ACC112 (cell line): ENCODE measurements around the gene INSIG1.

Experiments
- H2AFZ ChIP-seq: fragments of 200-600 bp; sonication (generic); one replicate; pipeline ENCODE4 v1.6.0; 2017; ENCODE audit warnings: antibody characterized with exemption, low read length; ENCODE audit not compliant: unreplicated experiment
- H3K27ac ChIP-seq: fragments of 200-600 bp; sonication (generic); 2 replicates; pipeline ENCODE4 v1.5.1; 2014; ENCODE audit warnings: low read depth, mild to moderate bottlenecking, antibody characterized with exemption, low read length, moderate library complexity
- H3K27me3 ChIP-seq: fragments of 200-600 bp; sonication (generic); 2 replicates; pipeline ENCODE4 v1.6.1; 2014; ENCODE audit warnings: mild to moderate bottlenecking, antibody characterized with exemption, low read length, moderate library complexity, mixed read lengths; ENCODE audit not compliant: insufficient read depth
- H3K36me3 ChIP-seq: fragments of 200-600 bp; sonication (generic); 2 replicates; pipeline ENCODE4 v1.6.1; 2016; ENCODE audit warnings: mild to moderate bottlenecking, antibody characterized with exemption, low read length, moderate library complexity, mixed read lengths; ENCODE audit not compliant: insufficient read depth
- H3K4me1 ChIP-seq: fragments of 200-600 bp; sonication (generic); one replicate; pipeline ENCODE4 v1.6.1; 2016; ENCODE audit warnings: low read length, mixed read lengths; ENCODE audit not compliant: insufficient read depth, unreplicated experiment, control insufficient read depth
- H3K4me3 ChIP-seq: fragments of 200-600 bp; sonication (generic); 2 replicates; pipeline ENCODE4 v1.5.1; 2014; ENCODE audit warnings: mild to moderate bottlenecking, low read depth, low read length
- H3K79me2 ChIP-seq: fragments of 200-600 bp; sonication (generic); one replicate; pipeline ENCODE4 v1.6.0; 2016; ENCODE audit warnings: low read length; ENCODE audit not compliant: control insufficient read depth, unreplicated experiment, insufficient read depth

INSIG1 gene

DNA sequence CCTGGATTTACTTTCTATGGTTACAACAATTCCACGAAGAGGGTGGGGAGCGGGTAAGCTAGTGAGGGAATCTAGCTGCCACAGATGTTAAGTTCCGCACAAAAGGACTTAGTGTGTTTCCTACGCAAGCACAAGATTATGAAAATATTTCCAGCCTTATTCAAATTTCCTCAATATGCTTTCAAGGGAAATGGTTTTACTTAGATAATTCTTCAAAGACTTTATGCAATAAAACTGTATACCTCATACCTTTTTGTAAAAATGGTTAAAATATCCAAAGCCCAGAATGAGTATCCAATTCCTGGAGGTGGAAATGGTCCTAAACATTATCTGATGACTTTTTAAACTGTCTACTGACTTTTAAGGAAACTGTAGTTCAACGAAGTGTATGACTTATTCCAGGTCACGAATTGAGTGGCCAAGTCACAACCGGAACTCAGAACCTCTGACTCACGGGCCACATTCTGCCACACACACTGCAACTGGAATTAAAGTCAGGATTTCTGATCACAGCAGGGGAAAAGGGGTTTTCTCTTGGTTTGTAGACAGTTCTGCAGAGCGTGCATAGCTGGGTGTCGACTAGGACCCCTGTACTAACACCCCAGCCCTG lies 20.2 kb upstream of the INSIG1 start:
- H2AFZ ChIP-seq, result no peak overlapping the region
- no peak overlapping the region for H3K27ac ChIP-seq
- H3K79me2 ChIP-seq, result no peaks in the 10 kb centered on the region
- H3K4me1 ChIP-seq, result peaks cover 6% of the 10 kb centered on the region
- no peaks in the 10 kb centered on the region for H3K36me3 ChIP-seq
- no peak overlapping the region for H3K4me3 ChIP-seq
- peaks cover 9% of the 10 kb centered on the region; the same call in 1 of the 2 replicates for H3K27me3 ChIP-seq

DNA sequence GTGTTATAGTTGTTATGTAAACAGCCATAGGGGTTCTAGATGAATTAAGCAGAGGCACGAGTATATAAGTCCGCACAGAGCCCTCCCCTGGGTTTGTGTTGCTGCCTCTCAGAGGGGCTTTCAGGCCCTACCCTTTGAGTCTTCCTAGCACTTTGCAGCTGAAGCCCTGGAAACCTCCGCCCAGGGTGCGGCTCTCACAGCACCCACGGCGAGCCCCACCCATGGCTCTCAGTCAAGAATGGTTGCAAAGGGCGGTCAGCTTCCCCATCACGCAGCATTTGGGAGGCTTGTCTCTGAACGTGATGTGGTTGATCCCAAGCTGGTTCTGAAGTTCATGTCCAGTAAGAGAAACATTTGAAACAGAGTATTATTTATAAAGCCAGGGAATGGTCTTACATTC lies 18.8 kb upstream of the INSIG1 start:
- Histone ChIP-seq H3K36me3 (no peaks in the 10 kb centered on the region), H3K4me3 (no peak overlapping the region), H3K79me2 (no peaks in the 10 kb centered on the region), H3K4me1 (no peaks in the 10 kb centered on the region), H3K27me3 (peaks cover 14% of the 10 kb centered on the region; the same call in 1 of the 2 replicates), H2AFZ (no peak overlapping the region), H3K27ac (no peak overlapping the region)

DNA sequence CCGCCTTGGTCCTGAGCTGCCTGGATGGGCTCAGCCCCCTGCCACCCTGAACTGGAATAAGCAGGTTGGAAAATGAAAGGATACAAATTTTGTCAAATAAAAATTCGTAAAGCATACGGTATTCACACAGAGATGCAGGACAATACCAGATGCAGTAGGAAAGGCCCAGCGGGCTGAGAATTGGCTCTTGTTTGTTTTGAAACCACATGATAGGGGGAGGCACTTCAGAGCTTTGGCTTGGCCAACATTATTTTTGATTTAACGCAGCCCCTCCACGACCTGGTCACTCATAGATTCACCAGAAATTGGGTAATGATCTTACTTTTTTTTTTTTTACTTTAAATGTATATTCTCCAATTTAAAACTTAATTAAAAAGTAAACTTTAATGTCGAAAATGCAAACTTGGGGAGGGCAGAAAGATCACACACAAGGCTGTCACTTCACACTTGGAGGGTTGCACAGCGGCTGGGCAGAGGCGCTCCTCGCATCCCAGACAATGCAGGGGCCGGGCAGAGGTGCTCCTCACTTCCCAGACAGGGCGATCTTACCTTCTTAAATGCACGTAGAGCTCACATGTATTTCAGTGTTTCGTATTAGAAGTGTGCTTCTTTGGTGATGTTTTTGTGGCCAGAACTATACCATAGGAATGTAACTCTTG lies 17.8 kb upstream of the INSIG1 start:
- Histone ChIP-seq H2AFZ (no peak overlapping the region), H3K4me1 (no peaks in the 10 kb centered on the region), H3K36me3 (no peaks in the 10 kb centered on the region), H3K27me3 (peaks cover 19% of the 10 kb centered on the region), H3K4me3 (no peak overlapping the region), H3K79me2 (no peaks in the 10 kb centered on the region), H3K27ac (no peak overlapping the region)

DNA sequence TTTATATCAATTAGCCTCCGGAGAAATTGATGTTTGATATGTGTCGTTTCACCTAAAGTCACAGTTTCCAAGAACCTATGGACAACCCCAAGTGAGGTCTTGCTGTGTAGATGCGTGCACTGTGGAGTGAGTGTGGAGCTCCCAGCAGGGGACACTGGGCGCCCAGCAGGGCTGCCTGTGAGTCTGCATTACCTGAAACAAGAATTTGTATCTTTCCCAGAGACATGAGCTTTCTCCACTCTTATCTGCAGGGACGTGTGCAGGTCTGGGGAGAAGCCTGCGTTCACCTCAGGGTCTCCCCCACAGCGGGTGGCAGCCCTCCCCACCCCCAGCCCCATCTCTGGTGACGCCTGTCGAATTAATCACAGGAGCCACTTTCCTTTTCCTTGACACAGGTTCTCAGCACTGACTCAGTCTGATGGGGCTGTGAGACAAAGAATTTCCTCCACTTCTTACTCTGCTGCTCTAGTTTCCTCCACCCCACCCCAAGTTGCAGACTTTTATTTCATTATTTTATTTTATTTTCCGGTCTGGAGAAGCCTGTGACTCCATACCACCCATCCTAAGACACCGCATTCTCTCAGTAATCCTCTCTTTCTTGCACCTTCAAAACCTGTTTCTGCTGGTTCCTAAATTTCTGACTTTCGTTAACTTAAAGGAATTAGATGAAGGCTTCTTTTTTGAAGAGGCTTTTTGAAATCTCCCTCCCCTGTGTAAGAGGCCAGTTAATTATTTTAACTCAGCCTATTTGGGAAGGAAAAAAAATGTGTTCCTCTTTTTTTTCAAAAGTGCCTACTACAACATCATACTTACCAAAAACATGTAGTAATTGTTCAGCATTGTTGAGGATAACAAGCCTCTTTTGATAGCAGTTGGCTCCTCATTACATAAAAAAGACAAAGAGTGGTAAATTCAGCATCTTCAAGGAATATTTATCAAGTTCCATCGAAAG lies 17.0 kb upstream of the INSIG1 start:
- no peak overlapping the region for H3K27ac ChIP-seq
- H3K79me2 ChIP-seq, result no peaks in the 10 kb centered on the region
- H2AFZ ChIP-seq, result no peak overlapping the region
- H3K36me3 ChIP-seq, result no peaks in the 10 kb centered on the region
- no peaks in the 10 kb centered on the region for H3K4me1 ChIP-seq
- H3K27me3 ChIP-seq, result peaks cover 25% of the 10 kb centered on the region
- no peak overlapping the region for H3K4me3 ChIP-seq

DNA sequence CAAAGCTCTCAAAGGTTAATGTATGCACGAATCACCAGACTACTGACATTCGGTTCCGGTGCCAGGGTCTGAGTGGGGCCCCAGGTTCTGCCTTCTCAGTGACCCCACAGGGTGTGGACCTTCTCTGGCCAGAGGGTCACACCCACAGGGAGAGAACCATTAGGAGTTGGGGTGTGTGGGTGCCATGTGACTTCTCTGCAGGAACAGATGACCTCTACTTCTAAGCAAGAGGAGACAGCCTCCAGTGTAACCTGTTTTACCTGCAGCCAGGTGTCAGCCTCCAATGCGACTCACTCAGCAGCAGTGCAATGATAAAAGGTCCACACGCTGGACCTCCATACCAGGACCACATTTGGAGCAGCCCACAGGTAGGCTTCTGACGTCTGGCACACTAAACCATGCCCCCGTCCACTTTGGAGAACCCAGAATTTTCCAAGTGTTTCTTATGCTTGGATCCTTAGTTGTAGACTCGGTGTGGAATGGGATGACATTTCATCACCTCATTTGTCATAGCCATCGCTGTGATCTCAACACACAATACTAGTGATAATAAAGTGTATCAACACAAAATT lies 16.2 kb upstream of the INSIG1 start:
- Histone ChIP-seq H3K36me3 (no peaks in the 10 kb centered on the region), H3K27ac (no peak overlapping the region), H3K4me1 (no peaks in the 10 kb centered on the region), H3K79me2 (no peaks in the 10 kb centered on the region), H3K27me3 (peaks cover 25% of the 10 kb centered on the region), H3K4me3 (no peak overlapping the region), H2AFZ (no peak overlapping the region)

DNA sequence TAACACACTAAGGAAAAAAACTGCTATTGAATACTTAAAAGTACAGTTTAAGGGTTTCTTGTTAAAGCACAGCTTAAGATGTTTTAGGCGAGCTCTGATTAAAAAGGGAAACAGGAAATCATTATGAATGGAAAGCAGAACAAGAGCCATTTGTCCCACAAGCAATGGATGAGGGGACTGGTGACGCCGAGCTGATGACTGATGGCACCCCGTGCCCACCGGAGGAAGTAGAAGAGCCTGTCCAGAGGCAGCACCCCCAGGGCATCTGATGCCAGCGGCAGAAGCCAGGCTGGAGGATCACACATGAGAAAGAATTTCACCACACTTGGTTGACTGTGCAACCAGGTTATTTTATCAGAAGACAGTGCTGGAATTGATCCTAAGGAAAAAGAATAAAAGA lies 15.0 kb upstream of the INSIG1 start:
- Histone ChIP-seq H3K36me3 (no peaks in the 10 kb centered on the region), H3K27ac (no peak overlapping the region), H2AFZ (no peak overlapping the region), H3K79me2 (no peaks in the 10 kb centered on the region), H3K27me3 (peaks cover 25% of the 10 kb centered on the region), H3K4me1 (no peaks in the 10 kb centered on the region), H3K4me3 (no peak overlapping the region)

DNA sequence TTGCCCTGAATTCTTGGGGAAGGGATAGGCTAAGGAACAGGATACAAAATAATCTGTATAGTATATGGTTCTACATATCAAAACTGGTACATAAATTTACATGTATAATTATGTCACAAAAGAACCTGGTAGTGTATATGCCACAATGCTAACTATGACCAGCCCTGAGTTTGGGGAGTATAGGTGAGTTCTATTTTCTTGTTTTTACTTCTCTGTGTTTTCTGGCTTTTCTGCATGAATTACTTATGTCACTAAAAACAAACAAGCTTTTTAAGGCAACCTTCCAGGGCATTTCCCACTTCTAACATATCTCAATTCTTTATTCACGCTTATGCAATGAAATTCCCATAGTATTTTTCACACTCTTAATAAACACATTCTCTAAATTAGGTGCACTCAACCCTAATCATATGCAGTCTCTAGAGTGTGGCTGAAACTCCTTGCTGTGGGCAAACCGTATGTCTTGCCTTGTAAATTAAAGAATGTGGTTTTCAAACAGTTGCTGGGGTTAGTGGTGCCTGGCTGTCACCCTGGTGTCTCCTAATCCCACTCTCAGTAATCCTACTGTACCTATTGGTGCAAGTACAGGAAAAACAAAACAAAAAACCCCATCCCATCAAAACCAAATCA lies 14.0 kb upstream of the INSIG1 start:
- H3K36me3 ChIP-seq, result no peaks in the 10 kb centered on the region
- peaks cover 25% of the 10 kb centered on the region for H3K27me3 ChIP-seq
- H3K27ac ChIP-seq, result no peak overlapping the region
- H2AFZ ChIP-seq, result no peak overlapping the region
- H3K79me2 ChIP-seq, result no peaks in the 10 kb centered on the region
- no peak overlapping the region for H3K4me3 ChIP-seq
- no peaks in the 10 kb centered on the region for H3K4me1 ChIP-seq

DNA sequence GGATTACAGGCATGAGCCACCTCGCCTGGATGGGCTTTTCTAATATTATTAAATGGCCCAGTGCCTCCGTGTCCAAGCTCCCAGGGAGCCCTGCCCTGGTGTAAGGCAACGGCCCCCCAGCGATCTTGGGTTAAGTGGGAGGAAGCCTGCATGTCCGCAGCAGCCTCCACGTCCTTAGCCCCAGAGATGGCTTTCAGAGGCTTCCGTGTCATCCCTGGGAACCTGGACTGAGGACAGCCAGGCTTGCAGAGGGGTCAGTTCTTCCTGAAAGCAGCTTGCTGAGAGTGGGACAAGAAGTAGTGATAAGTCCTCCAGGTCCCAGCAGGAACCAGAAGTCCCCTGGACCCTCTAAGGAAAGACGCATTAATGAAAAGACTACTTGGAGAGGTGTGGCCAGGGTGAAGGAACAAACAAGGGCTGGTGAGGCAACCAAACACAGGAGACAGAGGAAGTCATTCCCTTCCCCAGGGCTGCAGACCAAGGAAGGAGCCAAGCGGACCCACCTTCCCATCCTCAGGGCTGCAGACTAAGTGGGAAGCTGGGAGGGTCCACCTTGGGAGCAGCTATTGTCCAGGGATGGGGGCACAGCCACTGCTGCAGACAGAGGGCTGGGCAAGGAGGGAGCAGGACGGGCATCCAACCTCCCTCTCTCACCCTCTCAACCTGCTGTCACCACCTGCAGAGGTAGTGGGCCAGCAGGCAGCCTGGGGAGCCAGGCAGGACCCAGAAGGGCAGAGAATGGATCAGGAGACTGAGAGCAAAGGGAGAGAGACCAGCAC lies 13.0 kb upstream of the INSIG1 start:
- no peak overlapping the region for H3K4me3 ChIP-seq
- peaks cover 21% of the 10 kb centered on the region for H3K27me3 ChIP-seq
- no peak overlapping the region for H2AFZ ChIP-seq
- no peaks in the 10 kb centered on the region for H3K36me3 ChIP-seq
- no peak overlapping the region for H3K27ac ChIP-seq
- H3K79me2 ChIP-seq, result no peaks in the 10 kb centered on the region
- H3K4me1 ChIP-seq, result no peaks in the 10 kb centered on the region

DNA sequence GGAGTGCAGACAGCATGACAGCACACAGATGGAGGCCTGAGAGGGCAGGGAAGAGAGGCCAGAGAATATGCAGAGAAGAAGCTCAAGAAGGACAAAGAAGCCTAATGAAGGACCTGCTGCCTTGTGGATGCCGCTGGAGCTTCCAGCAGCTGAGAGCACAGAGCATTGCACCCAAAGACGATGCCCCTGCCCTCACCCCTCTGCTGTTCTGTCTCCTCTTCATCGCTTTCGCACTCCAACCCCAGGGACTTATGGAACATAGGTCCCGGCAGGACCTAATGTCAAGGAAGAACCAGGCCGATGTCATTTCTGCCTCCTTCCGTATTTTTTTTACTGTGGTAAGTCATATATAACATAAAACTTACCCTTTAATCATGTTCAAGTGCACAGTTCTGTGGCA lies 12.3 kb upstream of the INSIG1 start:
- Histone ChIP-seq H3K4me3 (no peak overlapping the region), H3K27me3 (peaks cover 21% of the 10 kb centered on the region), H3K36me3 (no peaks in the 10 kb centered on the region), H3K79me2 (no peaks in the 10 kb centered on the region), H3K27ac (no peak overlapping the region), H2AFZ (no peak overlapping the region), H3K4me1 (no peaks in the 10 kb centered on the region)

DNA sequence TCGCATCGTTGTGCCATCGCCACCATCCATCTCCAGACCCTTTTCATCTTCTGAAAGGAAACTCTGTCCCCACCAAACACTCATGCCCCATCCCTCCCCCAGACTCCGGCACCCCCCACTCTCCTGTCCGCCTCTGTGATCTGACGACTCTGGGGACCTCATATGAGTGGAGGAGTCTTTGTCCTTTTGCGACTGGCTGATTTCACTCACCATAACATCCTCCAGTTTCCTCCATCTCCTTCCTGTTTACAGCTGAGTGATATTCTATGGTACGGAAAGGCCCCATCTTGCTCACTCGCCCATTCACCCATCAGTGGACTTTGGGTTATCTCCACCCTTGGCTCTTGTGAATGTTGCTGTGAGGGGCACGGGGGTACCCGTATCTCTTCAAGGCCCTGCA lies 11.8 kb upstream of the INSIG1 start:
- Histone ChIP-seq H3K36me3 (no peaks in the 10 kb centered on the region), H3K4me1 (peaks cover 4% of the 10 kb centered on the region), H3K79me2 (no peaks in the 10 kb centered on the region), H2AFZ (no peak overlapping the region), H3K4me3 (no peak overlapping the region), H3K27me3 (peaks cover 21% of the 10 kb centered on the region), H3K27ac (no peak overlapping the region)
